IMR-90 (cell line): Measurements from ENCODE around the gene KCNK5. TPM values are rescaled to one million over a fixed set of nuclear protein-coding genes. Genes with fewer than 3 reads are reported as not detected.

Source experiments
- ATAC-seq: fragments of 200-7000 bp; cut with Tn5 transposase; 2 replicates; pipeline ENCODE4 v1.9.1; 2020; ENCODE audit warnings: low read depth, mild to moderate bottlenecking, moderate library complexity
- BruUV-seq: library from RNA; stranded (reverse); fragments of 400-500 nt; replicated peaks from 2 replicates; lab custom pipeline; 2021; lab: Mats Ljungman, UMichigan
- CTCF ChIA-PET: fragments of 300-600 bp; formaldehyde crosslinking; extraction: SDS; loops from one replicate; lab custom pipeline; 2021; ENCODE audit warnings: antibody characterized with exemption; lab: Yijun Ruan, JAX
- POLR2A ChIA-PET: fragments of 300-600 bp; sonication (Branson Sonifier 250); formaldehyde crosslinking; loops from one replicate; lab custom pipeline; 2022; ENCODE audit warnings: antibody characterized with exemption; ENCODE audit not compliant: unreplicated experiment; lab: Charles Lee
- DNase-seq: peaks from one replicate; pipeline ENCODE4 v3.0.0; 2013
- H2AFZ ChIP-seq: replicated peaks from 2 replicates; pipeline ENCODE3; 2013; ENCODE audit warnings: low read length, mild to moderate bottlenecking; ENCODE audit not compliant: poor library complexity
- H2AK5ac ChIP-seq: 2 replicates; pipeline ENCODE4 v1.6.1; 2013; ENCODE audit warnings: low read depth, low read length, inconsistent platforms
- H2AK9ac ChIP-seq: replicated peaks from 2 replicates; pipeline ENCODE3; 2013; ENCODE audit warnings: mild to moderate bottlenecking, low read depth, low read length, moderate library complexity; ENCODE audit not compliant: poor library complexity
- H2BK120ac ChIP-seq: 2 replicates; pipeline ENCODE4 v1.6.1; 2013; ENCODE audit warnings: low read depth, low read length, inconsistent platforms
- H2BK15ac ChIP-seq: 3 replicates; pipeline ENCODE4 v1.6.1; 2013; ENCODE audit warnings: low read depth, low read length, inconsistent platforms
- H2BK20ac ChIP-seq: 2 replicates; pipeline ENCODE4 v1.6.1; 2013; ENCODE audit warnings: low read depth, mild to moderate bottlenecking, inconsistent platforms, low read length, moderate library complexity
- H2BK5ac ChIP-seq: 2 replicates; pipeline ENCODE4 v1.6.1; 2013; ENCODE audit warnings: mild to moderate bottlenecking, low read depth, low read length, inconsistent platforms; ENCODE audit not compliant: poor library complexity, severe bottlenecking
- H3K14ac ChIP-seq: replicated peaks from 2 replicates; pipeline ENCODE4 v1.6.1; 2013; ENCODE audit warnings: low read depth, low read length, inconsistent platforms
- H3K18ac ChIP-seq: 2 replicates; pipeline ENCODE4 v1.6.1; 2013; ENCODE audit warnings: low read depth, low read length, control low read depth
- H3K23ac ChIP-seq: 2 replicates; pipeline ENCODE4 v1.6.1; 2013; ENCODE audit warnings: low read depth, low read length, inconsistent platforms
- H3K27ac ChIP-seq: 2 replicates; pipeline ENCODE4 v1.5.1; 2013; ENCODE audit warnings: mild to moderate bottlenecking, control low read depth, low read length; ENCODE audit not compliant: insufficient read depth
- H3K27me3 ChIP-seq: 2 replicates; pipeline ENCODE4 v1.6.1; 2013; ENCODE audit warnings: low read length; ENCODE audit not compliant: control insufficient read depth, insufficient read depth
- H3K36me3 ChIP-seq: 2 replicates; pipeline ENCODE4 v1.6.1; 2013; ENCODE audit warnings: low read length, mixed read lengths; ENCODE audit not compliant: control insufficient read depth, insufficient read depth
- H3K4ac ChIP-seq: 2 replicates; pipeline ENCODE4 v1.6.1; 2013; ENCODE audit warnings: low read depth, low read length, inconsistent platforms
- H3K4me1 ChIP-seq: 2 replicates; pipeline ENCODE4 v1.6.1; 2013; ENCODE audit warnings: low read length, mixed read lengths; ENCODE audit not compliant: control insufficient read depth, insufficient read depth
- H3K4me2 ChIP-seq: 2 replicates; pipeline ENCODE4 v1.6.1; 2013; ENCODE audit warnings: low read depth, mild to moderate bottlenecking, control low read depth, low read length, moderate library complexity
- H3K4me3 ChIP-seq: 2 replicates; pipeline ENCODE4 v1.5.1; 2013; ENCODE audit warnings: low read depth, mild to moderate bottlenecking, control low read depth, low read length, moderate library complexity; ENCODE audit not compliant: insufficient read depth
- H3K56ac ChIP-seq: 2 replicates; pipeline ENCODE4 v1.6.1; 2013; ENCODE audit warnings: low read length, inconsistent platforms; ENCODE audit not compliant: insufficient read depth; ENCODE audit errors: extremely low read depth
- H3K79me1 ChIP-seq, 2 experiments: 2 replicates each; pipeline ENCODE4 v1.6.1; 2013; ENCODE audit warnings: low read length in 2 of 2, inconsistent platforms in 1 of 2, low read depth in 1 of 2
- H3K9ac ChIP-seq: 2 replicates; pipeline ENCODE4 v1.6.1; 2013; ENCODE audit warnings: low read depth, low read length, control low read depth
- H3K9me1 ChIP-seq: 2 replicates; pipeline ENCODE4 v1.6.1; 2013; ENCODE audit warnings: low read length, inconsistent platforms; ENCODE audit not compliant: insufficient read depth
- H3K9me3 ChIP-seq: 2 replicates; pipeline ENCODE4 v1.6.1; 2013; ENCODE audit warnings: low read length; ENCODE audit not compliant: control insufficient read depth, insufficient read depth
- H4K20me1 ChIP-seq: 2 replicates; pipeline ENCODE4 v1.6.1; 2013; ENCODE audit warnings: low read length, inconsistent platforms; ENCODE audit not compliant: insufficient read depth
- H4K5ac ChIP-seq: 2 replicates; pipeline ENCODE4 v1.6.1; 2013; ENCODE audit warnings: mild to moderate bottlenecking, low read depth, low read length, control low read depth
- H4K8ac ChIP-seq, 2 experiments: 2 replicates each; pipeline ENCODE4 v1.6.1; 2013; ENCODE audit warnings: low read depth in 2 of 2, low read length in 2 of 2, control low read depth in 1 of 2, inconsistent platforms in 1 of 2
- H4K91ac ChIP-seq: 2 replicates; pipeline ENCODE4 v1.6.1; 2013; ENCODE audit warnings: low read depth, low read length, inconsistent platforms; ENCODE audit not compliant: insufficient read depth
- BHLHE40 ChIP-seq: fragments of 150-350 bp; IDR thresholded peaks from 2 replicates; pipeline ENCODE4 v1.6.1; 2016; ENCODE audit warnings: mild to moderate bottlenecking, low read depth, low read length
- CEBPB ChIP-seq: IDR thresholded peaks from 2 replicates; pipeline ENCODE4 v1.6.1; 2012; ENCODE audit warnings: low read depth, low read length, improper control_type of control experiment
- CHD1 ChIP-seq: IDR thresholded peaks from 2 replicates; pipeline ENCODE4 v1.6.1; 2012; ENCODE audit warnings: low read depth, low read length, improper control_type of control experiment
- FOS ChIP-seq: fragments of 150-350 bp; IDR thresholded peaks from 2 replicates; pipeline ENCODE4 v1.6.1; 2016; ENCODE audit warnings: low read depth, low read length
- MAFK ChIP-seq: IDR thresholded peaks from 2 replicates; pipeline ENCODE4 v1.6.1; 2012; ENCODE audit warnings: low read depth, low read length, improper control_type of control experiment
- MAZ ChIP-seq: IDR thresholded peaks from 2 replicates; pipeline ENCODE4 v1.6.1; 2012; ENCODE audit warnings: low read depth, mild to moderate bottlenecking, low read length, improper control_type of control experiment, moderate library complexity, borderline replicate concordance
- MXI1 ChIP-seq: IDR thresholded peaks from 2 replicates; pipeline ENCODE4 v1.6.1; 2012; ENCODE audit warnings: low read depth, mild to moderate bottlenecking, low read length, moderate library complexity, borderline replicate concordance
- NFE2L2 ChIP-seq: fragments of 150-350 bp; IDR thresholded peaks from 2 replicates; pipeline ENCODE4 v1.6.1; 2016; ENCODE audit warnings: low read depth, mild to moderate bottlenecking, low read length
- POLR2A ChIP-seq: IDR thresholded peaks from 2 replicates; pipeline ENCODE4 v1.6.1; 2012; ENCODE audit warnings: mild to moderate bottlenecking, low read depth, low read length
- RAD21 ChIP-seq: IDR thresholded peaks from 2 replicates; pipeline ENCODE4 v1.6.1; 2012; ENCODE audit warnings: low read length, improper control_type of control experiment
- RCOR1 ChIP-seq: IDR thresholded peaks from 2 replicates; pipeline ENCODE4 v1.6.1; 2012; ENCODE audit warnings: mild to moderate bottlenecking, low read length, improper control_type of control experiment; ENCODE audit not compliant: insufficient replicate concordance
- RFX5 ChIP-seq: IDR thresholded peaks from 2 replicates; pipeline ENCODE4 v1.8.0; 2012; ENCODE audit warnings: low read depth, mild to moderate bottlenecking, low read length, moderate library complexity
- SMC3 ChIP-seq: fragments of 150-350 bp; IDR thresholded peaks from 2 replicates; pipeline ENCODE4 v1.6.1; 2016; ENCODE audit warnings: low read depth, mild to moderate bottlenecking, antibody characterized with exemption, low read length, moderate library complexity
- WGBS, 2 experiments: methylation state at CpG; one replicate each; pipeline versions ENCODE4 v1.1.5 to v1.1.7; 2013; ENCODE audit warnings: missing lambda C conversion rate in 2 of 2; ENCODE audit not compliant: insufficient read length in 1 of 2; ENCODE audit errors: extremely low coverage in 2 of 2; 5-methylcytosine and 5-hydroxymethylcytosine counted together
- dilution Hi-C: fragments of 300-500 bp; cut with HindIII; formaldehyde crosslinking; loops from one replicate; pipeline ENCODE4 v1.14.3; 2018; ENCODE audit warnings: low sequenced_read_pairs; ENCODE audit not compliant: unreplicated experiment
- in situ Hi-C: fragments of 300-500 bp; cut with MboI; formaldehyde crosslinking; loops from 3 replicates; pipeline ENCODE4 v1.14.3; 2019; ENCODE audit warnings: low sequenced_read_pairs, inconsistent platforms, mixed read lengths
- intact Hi-C: fragments of 100-400 bp; cut with micrococcal nuclease; formaldehyde crosslinking; loops from 2 replicates; pipeline ENCODE4 v1.10.0; 2022
- polyA plus RNA-seq, 3 experiments: library from polyadenylated mRNA; depleted of rRNA; stranded (reverse); fragments of >200 nt; gene quantifications; 2 replicates each; pipeline ENCODE4 v1.2.3, GENCODE V29; 2012; ENCODE audit warnings: low replicate concordance in 1 of 3
- total RNA-seq: library from RNA; depleted of rRNA; stranded (reverse); fragments of >200 nt; gene quantifications from 2 replicates; pipeline ENCODE4 v1.2.3, GENCODE V29; 2012
- TF ChIP-seq, protein P1 (sequence below): conservative IDR thresholded peaks from 2 replicates; pipeline ENCODE4 v1.5.1; 2012; ENCODE audit warnings: mild to moderate bottlenecking, low read depth, low read length, improper control_type of control experiment
- TF ChIP-seq, protein P2 (sequence below): fragments of 150-350 bp; IDR thresholded peaks from 2 replicates; pipeline ENCODE4 v1.6.1; 2016; ENCODE audit warnings: low read depth, mild to moderate bottlenecking, low read length, moderate library complexity, borderline replicate concordance
- TF ChIP-seq, protein P3 (sequence below): fragments of 150-350 bp; IDR thresholded peaks from 2 replicates; pipeline ENCODE4 v1.6.1; 2017; ENCODE audit warnings: mild to moderate bottlenecking, antibody characterized with exemption, low read length, low read depth

KCNK5 gene
- total and polyA plus RNA-seq, 2 of the 4 experiments (the other 2 are of a cell fraction), result not detected

DNA sequence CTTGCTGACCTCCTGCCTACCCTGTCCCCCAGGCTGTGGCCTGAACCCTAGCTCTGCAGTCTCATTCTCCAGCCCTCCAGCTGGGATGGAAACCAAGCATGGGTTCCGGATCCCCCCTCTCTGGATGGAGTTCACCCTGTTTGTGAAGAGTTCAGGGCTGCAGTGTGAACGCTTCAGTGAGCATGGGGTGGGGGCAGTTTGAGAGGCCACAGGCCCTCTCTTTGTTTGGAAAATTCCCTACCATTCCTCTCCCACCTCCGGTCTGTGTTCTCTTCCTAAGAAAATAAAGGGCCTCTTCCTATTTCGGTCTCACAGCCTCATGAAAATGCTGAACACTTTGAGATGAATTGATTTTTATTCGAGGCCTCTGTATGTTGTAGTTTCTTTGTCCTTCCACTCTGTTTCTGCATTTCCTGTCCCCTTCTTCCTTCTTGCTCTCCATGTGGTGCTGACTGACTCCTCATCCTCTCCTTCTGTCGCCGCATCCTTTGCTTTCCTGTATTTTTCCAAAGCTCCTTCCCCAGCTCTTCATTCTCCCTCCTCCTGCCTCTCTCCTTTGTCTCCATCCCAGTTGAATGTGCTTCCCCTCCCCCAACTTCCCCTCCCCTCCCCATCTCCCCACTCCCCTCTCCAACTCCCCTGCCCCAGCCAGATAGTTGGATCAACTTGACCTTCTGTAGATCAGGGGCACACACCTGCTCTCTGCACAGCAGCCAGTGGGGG lies 2.4 kb upstream of the KCNK5 start:
- H3K14ac ChIP-seq, result no peak overlapping the region
- no peak overlapping the region for H2AK5ac ChIP-seq
- in situ Hi-C loops, result no loop called here
- DNase-seq, result no peak
- no peaks in the 10 kb centered on the region for H3K9me3 ChIP-seq
- no peaks in the 10 kb centered on the region for H4K20me1 ChIP-seq
- no peak for ATAC-seq
- dilution Hi-C loops, result no loop called here
- H2BK15ac ChIP-seq, result no peak overlapping the region
- no peaks in the 10 kb centered on the region for H3K36me3 ChIP-seq
- no peak overlapping the region for H4K5ac ChIP-seq
- no peak overlapping the region for H3K23ac ChIP-seq
- no peak overlapping the region for H3K18ac ChIP-seq
- no peak overlapping the region for H4K91ac ChIP-seq
- no peak overlapping the region for H2AK9ac ChIP-seq
- CTCF ChIA-PET, result no interaction called here
- no peak overlapping the region for H2BK5ac ChIP-seq
- no peak overlapping the region for H2AFZ ChIP-seq
- no peak overlapping the region for H2BK120ac ChIP-seq
- no peaks in the 10 kb centered on the region for H3K4me1 ChIP-seq
- no CpG with 5 or more reads among the region's 7 CpGs for WGBS, 2 experiments
- no peak overlapping the region for H4K8ac ChIP-seq
- H3K79me1 ChIP-seq, result no peaks in the 10 kb centered on the region
- peaks cover 26% of the 10 kb centered on the region for H3K27me3 ChIP-seq
- no peak overlapping the region for H2BK20ac ChIP-seq
- no peaks in the 10 kb centered on the region for H3K9me1 ChIP-seq
- no peak overlapping the region for H3K4ac ChIP-seq
- no TSS peak for BruUV-seq
- H3K9ac ChIP-seq, result no peak overlapping the region
- H3K4me2 ChIP-seq, result no peak overlapping the region
- no peak overlapping the region for H3K27ac ChIP-seq
- no peak overlapping the region for H3K56ac ChIP-seq
- H3K4me3 ChIP-seq, result no peak overlapping the region
- POLR2A ChIA-PET, result no interaction called here
- intact Hi-C loops, result no loop called here
- TF ChIP-seq, protein P1, sequence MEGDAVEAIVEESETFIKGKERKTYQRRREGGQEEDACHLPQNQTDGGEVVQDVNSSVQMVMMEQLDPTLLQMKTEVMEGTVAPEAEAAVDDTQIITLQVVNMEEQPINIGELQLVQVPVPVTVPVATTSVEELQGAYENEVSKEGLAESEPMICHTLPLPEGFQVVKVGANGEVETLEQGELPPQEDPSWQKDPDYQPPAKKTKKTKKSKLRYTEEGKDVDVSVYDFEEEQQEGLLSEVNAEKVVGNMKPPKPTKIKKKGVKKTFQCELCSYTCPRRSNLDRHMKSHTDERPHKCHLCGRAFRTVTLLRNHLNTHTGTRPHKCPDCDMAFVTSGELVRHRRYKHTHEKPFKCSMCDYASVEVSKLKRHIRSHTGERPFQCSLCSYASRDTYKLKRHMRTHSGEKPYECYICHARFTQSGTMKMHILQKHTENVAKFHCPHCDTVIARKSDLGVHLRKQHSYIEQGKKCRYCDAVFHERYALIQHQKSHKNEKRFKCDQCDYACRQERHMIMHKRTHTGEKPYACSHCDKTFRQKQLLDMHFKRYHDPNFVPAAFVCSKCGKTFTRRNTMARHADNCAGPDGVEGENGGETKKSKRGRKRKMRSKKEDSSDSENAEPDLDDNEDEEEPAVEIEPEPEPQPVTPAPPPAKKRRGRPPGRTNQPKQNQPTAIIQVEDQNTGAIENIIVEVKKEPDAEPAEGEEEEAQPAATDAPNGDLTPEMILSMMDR, result no peak
- TF ChIP-seq, protein P2, sequence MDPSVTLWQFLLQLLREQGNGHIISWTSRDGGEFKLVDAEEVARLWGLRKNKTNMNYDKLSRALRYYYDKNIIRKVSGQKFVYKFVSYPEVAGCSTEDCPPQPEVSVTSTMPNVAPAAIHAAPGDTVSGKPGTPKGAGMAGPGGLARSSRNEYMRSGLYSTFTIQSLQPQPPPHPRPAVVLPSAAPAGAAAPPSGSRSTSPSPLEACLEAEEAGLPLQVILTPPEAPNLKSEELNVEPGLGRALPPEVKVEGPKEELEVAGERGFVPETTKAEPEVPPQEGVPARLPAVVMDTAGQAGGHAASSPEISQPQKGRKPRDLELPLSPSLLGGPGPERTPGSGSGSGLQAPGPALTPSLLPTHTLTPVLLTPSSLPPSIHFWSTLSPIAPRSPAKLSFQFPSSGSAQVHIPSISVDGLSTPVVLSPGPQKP, result no peak
- TF ChIP-seq SMC3, result no peak
- no peak for TF ChIP-seq NFE2L2
- no peak for TF ChIP-seq POLR2A
- no peak for TF ChIP-seq FOS
- no peak for TF ChIP-seq RCOR1
- TF ChIP-seq MAFK, result no peak
- TF ChIP-seq BHLHE40, result no peak
- no peak for TF ChIP-seq MAZ
- TF ChIP-seq, protein P3, sequence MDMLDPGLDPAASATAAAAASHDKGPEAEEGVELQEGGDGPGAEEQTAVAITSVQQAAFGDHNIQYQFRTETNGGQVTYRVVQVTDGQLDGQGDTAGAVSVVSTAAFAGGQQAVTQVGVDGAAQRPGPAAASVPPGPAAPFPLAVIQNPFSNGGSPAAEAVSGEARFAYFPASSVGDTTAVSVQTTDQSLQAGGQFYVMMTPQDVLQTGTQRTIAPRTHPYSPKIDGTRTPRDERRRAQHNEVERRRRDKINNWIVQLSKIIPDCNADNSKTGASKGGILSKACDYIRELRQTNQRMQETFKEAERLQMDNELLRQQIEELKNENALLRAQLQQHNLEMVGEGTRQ, result no peak
- no peak for TF ChIP-seq RFX5
- no peak for TF ChIP-seq RAD21
- TF ChIP-seq CEBPB, result no peak
- no peak for TF ChIP-seq MXI1
- no peak for TF ChIP-seq CHD1
